ENCODE data around the gene RNF212. TPM values are rescaled to one million over a fixed set of nuclear protein-coding genes. Genes with fewer than 3 reads are reported as not detected.

The RNF212 gene
- polyA plus RNA-seq, 3 donors, result 4.3 to 17.4 (median 4.7) TPM

- H3K27ac ChIP-seq (ENCODE audit: low read depth, low read length), result no peak overlapping the region
- WGBS, 3 donors, result 79 to 86% (median 85%) methylated on average over 4 of the region's 4 CpGs
These were observed 11.5 kb upstream of the RNF212 start for GRCh38 chr4:1124818-1125217.

- 87 to 91% (median 87%) methylated on average over 3 of the region's 3 CpGs for WGBS, 3 donors
- no peak overlapping the region for H3K27ac ChIP-seq (ENCODE audit: low read depth, low read length)
These were observed 9.1 kb upstream of the RNF212 start for GRCh38 chr4:1122505-1122904.

- H3K27ac ChIP-seq (ENCODE audit: low read depth, low read length), result no peak overlapping the region
- WGBS, 3 donors, result 37 to 55% (median 42%) methylated on average over 1 of the region's 1 CpG
These were observed 3.5 kb upstream of the RNF212 start for GRCh38 chr4:1116838-1117237.

- H3K27ac ChIP-seq (ENCODE audit: low read depth, low read length), result no peak overlapping the region
- WGBS, 3 donors, result 50 to 77% (median 73%) methylated on average over 8 of the region's 8 CpGs
These were observed 2.3 kb upstream of the RNF212 start for GRCh38 chr4:1115528-1116293.

GRCh38 chr4:1112821-1113182 is 562 bp downstream of the RNF212 start:
- no peak overlapping the region for H3K27ac ChIP-seq (ENCODE audit: low read depth, low read length)
- WGBS, 3 donors, result 73 to 84% methylated on average over 11 to 24 of the region's 24 CpGs; no CpG with 5 or more reads in 1 of the 3 donors

DNA sequence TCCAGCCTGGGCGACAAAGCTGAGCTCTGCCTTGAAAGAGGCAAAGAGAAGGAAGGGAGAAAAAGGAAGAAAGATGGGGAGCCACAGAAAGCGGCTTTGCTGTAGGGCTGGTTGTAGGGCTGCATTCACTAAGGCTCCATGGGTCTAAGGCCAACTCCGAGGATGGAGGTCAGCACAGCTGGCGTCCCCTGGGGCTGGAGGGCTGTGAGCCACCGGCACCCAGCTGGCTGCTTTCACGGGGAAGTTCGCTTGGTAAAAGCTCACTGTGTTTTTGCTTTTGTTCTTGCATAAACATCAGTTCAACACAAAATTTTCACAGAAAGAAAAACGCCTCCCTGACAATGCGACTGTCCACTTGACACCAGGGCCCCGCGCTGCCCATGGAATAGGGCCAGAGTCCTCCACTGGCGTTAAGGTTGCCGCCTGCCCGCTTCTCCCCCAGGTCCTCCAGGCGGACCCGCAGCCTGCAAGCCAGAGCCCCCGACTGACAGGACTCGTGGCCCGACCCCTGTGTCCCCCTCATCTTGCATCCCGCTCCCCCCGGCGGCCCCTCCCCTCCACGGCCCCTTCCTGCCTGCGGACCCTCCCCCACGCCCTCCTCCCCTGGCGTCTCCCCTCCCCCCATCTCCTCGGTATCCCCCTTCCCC is 1.1 kb downstream of the RNF212 start:
- 41 to 75% (median 69%) methylated on average over 26 to 27 of the region's 27 CpGs for WGBS, 3 donors
- no peak overlapping the region for H3K27ac ChIP-seq (ENCODE audit: low read depth, low read length)

DNA sequence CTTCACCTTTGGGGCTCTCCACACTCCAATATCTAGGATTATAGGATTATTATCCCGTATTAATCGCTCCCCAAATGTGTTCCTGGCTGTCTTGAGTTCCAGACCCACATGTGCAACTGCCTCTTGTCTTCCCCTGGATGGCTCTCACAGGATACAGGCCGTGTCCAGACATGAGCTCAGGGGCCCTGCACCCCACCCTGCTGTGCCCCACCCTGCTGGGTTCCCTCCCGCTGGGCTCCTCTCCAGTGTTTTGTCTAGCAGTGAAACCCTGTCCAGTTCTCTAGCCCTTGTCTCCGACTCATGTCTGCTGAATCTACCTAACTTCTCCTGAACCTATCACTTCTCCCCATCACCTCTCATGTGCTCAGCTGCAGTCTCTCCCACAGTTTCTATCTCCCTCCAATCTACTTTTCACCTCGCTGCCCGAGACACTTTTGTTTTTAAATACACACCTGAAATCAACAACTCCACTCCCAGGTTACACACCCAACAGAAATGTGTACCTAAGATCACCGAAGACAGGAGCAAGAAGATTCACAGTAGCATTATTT is 2.0 kb downstream of the RNF212 start:
- no peak overlapping the region for H3K27ac ChIP-seq (ENCODE audit: low read depth, low read length)
- 36 to 77% (median 68%) methylated on average over 8 of the region's 8 CpGs for WGBS, 3 donors

GRCh38 chr4:1109898-1110506 is 3.4 kb downstream of the RNF212 start:
- no peak overlapping the region for H3K27ac ChIP-seq (ENCODE audit: low read depth, low read length)
- 20 to 61% (median 53%) methylated on average over 8 of the region's 8 CpGs for WGBS, 3 donors

GRCh38 chr4:1109333-1109732 is 4.0 kb downstream of the RNF212 start:
- 32 to 79% (median 77%) methylated on average over 2 of the region's 2 CpGs for WGBS, 3 donors

DNA sequence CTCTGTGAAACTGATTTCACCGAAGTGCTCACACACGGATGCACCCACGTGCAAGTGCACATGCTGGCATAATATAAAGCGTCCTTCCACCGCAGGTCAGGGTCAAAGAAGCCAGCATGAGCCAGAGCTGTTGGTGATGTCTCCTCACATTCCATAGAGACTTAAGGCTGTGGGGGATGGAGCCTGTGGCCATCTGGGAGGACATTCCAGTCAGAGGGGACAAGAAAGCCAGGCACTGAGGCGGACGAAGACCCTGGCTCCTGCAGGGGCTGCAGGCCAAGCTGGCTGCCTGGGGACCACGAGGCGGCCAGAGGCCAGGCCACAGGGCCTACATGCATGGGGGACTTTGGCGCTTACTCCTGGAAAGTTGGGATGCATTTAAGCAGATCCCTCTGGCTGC is 7.7 kb downstream of the RNF212 start:
- H3K27ac ChIP-seq (ENCODE audit: low read depth, low read length), result no peak overlapping the region
- 64 to 78% (median 75%) methylated on average over 10 of the region's 10 CpGs for WGBS, 3 donors

More at GRCh38 chr4:1109333-1109732, 4.0 kb downstream of the RNF212 start:
- no peak overlapping the region for H3K27ac ChIP-seq (ENCODE audit: low read depth, low read length)

DNA sequence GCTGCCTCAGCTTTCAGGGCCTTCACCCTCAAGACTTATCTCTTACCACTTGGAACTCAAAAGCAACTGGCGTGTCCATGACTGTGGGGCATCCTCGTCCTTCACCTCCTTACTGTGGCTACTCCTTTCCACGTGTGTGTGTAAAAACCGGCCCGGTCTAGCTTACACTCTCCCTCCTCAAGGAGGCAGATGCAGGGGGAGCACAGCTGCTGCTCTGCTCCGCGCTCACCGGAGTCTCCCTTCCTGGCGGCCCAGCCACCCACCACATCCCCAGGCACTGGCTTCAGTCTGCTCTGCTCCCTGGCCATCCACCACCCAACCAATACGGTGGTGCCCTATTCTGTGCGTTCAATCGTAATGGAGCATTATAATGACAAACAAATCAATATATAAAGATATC is 8.3 kb downstream of the RNF212 start:
- no peak overlapping the region for H3K27ac ChIP-seq (ENCODE audit: low read depth, low read length)
- WGBS, 3 donors, result 68 to 84% (median 75%) methylated on average over 11 to 12 of the region's 12 CpGs

- H3K27ac ChIP-seq (ENCODE audit: low read depth, low read length), result no peak overlapping the region
- 89 to 92% (median 91%) methylated on average over 8 of the region's 8 CpGs for WGBS, 3 donors
These were observed 8.7 kb downstream of the RNF212 start for GRCh38 chr4:1104647-1105046.

DNA sequence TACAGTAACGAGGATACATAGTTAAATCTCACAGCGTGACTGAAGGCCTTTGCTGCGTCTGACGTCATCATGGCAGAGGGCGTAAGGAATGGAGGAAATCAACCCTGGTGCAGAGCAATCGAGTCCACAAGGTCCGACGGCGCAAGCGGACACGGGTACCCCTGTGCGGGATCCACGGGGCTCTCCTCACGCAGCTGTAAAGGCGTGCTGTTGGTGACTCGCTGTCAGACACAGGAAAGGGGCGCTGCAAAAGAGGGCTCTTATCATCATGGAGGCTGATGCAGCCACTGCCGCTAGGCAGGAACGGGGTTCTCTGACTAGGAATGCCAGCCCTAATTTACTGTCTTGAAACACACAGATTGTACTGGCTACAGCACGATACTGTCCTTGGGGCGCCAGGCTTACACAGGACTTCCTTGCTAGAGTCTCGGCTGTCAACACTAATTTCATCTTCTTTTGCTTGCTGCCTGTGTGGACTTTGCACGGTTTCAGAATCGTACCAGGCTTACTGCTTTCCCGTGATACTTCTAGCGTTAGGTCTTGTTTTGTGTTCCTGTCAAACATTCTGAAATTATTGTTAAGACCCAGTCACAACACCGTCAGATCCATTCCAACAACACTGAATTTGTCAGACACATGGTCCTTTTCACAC is 13.6 kb downstream of the RNF212 start:
- no peak overlapping the region for H3K27ac ChIP-seq (ENCODE audit: low read depth, low read length)
- WGBS, 3 donors, result 44 to 89% (median 87%) methylated on average over 27 of the region's 27 CpGs

GRCh38 chr4:1099270-1099669 is 14.1 kb downstream of the RNF212 start:
- H3K27ac ChIP-seq (ENCODE audit: low read depth, low read length), result no peak overlapping the region
- WGBS, 3 donors, result 74 to 92% (median 86%) methylated on average over 9 of the region's 9 CpGs

DNA sequence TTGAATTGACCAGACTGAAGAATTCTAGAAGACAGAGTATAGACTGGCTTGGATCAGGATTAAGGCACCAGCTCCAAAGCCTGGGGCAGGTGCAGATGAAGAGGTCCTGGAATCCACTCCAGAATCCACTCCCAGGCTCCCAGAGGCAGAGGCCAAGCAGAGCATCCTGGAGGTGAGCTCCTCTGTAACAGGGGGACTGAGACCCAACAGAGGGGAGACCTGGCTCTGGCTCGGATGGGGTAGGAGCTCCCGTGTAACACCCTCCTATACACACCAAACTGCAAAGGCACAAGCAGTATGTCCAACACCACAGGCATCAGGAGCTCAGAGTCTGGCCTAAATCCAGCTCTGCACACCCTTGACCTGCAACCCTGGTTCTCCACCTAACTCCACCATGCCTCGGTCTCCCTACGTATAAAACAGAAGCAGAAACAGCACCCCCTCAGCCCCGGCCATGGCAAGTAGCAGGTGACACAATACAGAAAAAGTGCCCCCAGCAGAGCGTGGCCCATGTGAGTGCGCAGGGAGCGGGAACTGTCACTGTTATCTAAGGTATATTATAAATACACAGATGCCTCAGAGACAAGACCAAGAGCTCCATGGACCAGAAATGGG is 14.9 kb downstream of the RNF212 start:
- 86 to 96% (median 95%) methylated on average over 8 of the region's 8 CpGs for WGBS, 3 donors
- H3K27ac ChIP-seq (ENCODE audit: low read depth, low read length), result no peak overlapping the region

DNA sequence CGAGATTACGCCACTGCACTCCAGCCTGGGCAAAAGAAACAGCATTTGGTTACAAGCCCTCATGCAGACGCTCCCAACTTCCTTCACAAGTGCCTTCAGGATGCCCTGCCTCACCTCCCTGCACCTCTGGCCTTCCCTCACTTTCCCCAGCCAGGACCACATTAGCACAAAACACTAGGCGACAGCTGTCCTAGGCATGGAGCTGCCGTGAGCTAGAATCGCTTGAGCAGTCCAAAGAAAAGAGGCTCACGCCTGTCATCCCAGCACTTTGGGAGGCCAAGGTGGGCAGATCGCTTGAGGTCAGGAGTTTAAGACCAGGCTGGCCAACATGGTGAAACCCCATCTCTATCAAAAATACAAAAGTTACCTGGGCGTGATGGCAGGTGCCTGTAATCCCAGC is 15.8 kb downstream of the RNF212 start:
- 88 to 98% (median 91%) methylated on average over 9 of the region's 9 CpGs for WGBS, 3 donors
- no peak overlapping the region for H3K27ac ChIP-seq (ENCODE audit: low read depth, low read length)

DNA sequence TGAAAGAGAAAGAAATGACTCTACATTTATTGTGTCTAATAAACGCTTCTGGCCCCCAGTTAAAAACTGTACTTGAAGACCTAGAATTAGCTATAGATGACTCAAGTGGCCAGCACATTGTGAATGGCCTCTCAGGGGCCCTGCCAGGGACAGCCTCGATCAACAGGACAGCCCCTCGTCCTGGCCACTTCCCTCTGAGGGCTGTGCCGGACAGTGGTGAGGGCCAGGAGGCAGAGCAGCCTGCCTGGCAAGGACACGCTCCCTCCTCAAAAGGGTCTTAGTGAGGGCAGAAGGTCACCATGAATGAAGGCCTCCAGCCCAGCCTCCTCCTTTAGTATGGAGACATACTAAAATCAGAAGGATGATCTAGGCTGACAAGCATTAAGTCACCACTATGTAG is 16.5 kb downstream of the RNF212 start:
- no peak overlapping the region for H3K27ac ChIP-seq (ENCODE audit: low read depth, low read length)
- 76 to 89% (median 88%) methylated on average over 5 of the region's 5 CpGs for WGBS, 3 donors

DNA sequence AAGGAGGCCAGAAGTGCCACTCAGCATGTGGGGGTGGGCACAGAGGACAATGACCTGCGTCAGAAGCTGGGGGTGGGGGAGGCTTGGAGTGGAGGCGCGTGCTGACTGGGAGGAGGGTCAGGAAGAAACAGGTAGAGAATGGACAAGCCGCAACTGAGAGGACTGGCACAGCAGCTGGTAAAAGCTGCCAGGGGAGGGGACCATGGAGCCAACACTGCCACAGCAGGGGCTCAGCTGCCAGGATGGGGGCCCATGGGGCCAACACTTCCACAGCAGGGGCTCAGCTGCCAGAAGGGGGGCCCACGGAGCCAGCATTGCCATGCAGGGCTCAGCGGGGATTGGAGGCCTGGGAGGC is 19.1 kb downstream of the RNF212 start:
- WGBS, 3 donors, result 57 to 71% (median 62%) methylated on average over 6 of the region's 6 CpGs
- H3K27ac ChIP-seq (ENCODE audit: low read depth, low read length), result no peak overlapping the region
